Panc1 (cell line): Measurements from ENCODE around the gene LDLRAD4. TPM values are rescaled to one million over a fixed set of nuclear protein-coding genes. Genes with fewer than 3 reads are reported as not detected.

Experiments
- ATAC-seq: fragments of 200-7000 bp; cut with Tn5 transposase; 2 replicates; pipeline ENCODE4 v1.9.1; 2020; ENCODE audit warnings: mild to moderate bottlenecking, moderate library complexity
- BruUV-seq: library from RNA; stranded (reverse); fragments of 400-500 nt; replicated peaks from 2 replicates; lab custom pipeline; 2021; lab: Mats Ljungman, UMichigan
- CTCF ChIA-PET: fragments of 300-600 bp; sonication (Branson Sonifier 250); formaldehyde crosslinking; loops from one replicate; lab custom pipeline; 2022; ENCODE audit warnings: antibody characterized with exemption; lab: Charles Lee
- POLR2A ChIA-PET: fragments of 300-600 bp; sonication (Branson Sonifier 250); formaldehyde crosslinking; loops from one replicate; lab custom pipeline; 2022; ENCODE audit warnings: antibody characterized with exemption; lab: Charles Lee
- DNase-seq: peaks from one replicate; pipeline ENCODE4 v3.0.0-alpha.2; 2010; ENCODE audit warnings: low read depth, low spot score
- H3K27ac ChIP-seq: 2 replicates; pipeline ENCODE4 v1.5.1; 2011; ENCODE audit warnings: mild to moderate bottlenecking, low read length, inconsistent platforms
- H3K27me3 ChIP-seq: fragments of 200-500 bp; sonication (Bioruptor generic); 2 replicates; pipeline ENCODE4 v1.6.0; 2014; ENCODE audit warnings: low read length, inconsistent platforms; ENCODE audit not compliant: control insufficient read depth, insufficient read depth
- H3K36me3 ChIP-seq: fragments of 200-500 bp; sonication (Bioruptor generic); 2 replicates; pipeline ENCODE4 v1.5.1; 2014; ENCODE audit warnings: inconsistent platforms, mild to moderate bottlenecking, low read length, moderate library complexity; ENCODE audit not compliant: control insufficient read depth, insufficient read depth
- H3K4me1 ChIP-seq: 2 replicates; pipeline ENCODE4 v1.5.1; 2011; ENCODE audit warnings: inconsistent platforms, mild to moderate bottlenecking, low read length, moderate library complexity; ENCODE audit not compliant: control insufficient read depth, insufficient read depth
- H3K4me3 ChIP-seq, 2 experiments: 2 replicates each; pipeline ENCODE4 v1.5.1; 2011 to 2012; ENCODE audit warnings: low read depth in 2 of 2, low read length in 2 of 2, mild to moderate bottlenecking in 2 of 2, inconsistent platforms in 1 of 2, moderate library complexity in 1 of 2
- H3K9me3 ChIP-seq: fragments of 200-500 bp; sonication (Bioruptor generic); 2 replicates; pipeline ENCODE4 v1.5.1; 2014; ENCODE audit warnings: low read depth, mild to moderate bottlenecking, inconsistent platforms, low read length, moderate library complexity; ENCODE audit not compliant: control insufficient read depth, insufficient read depth
- CTCF ChIP-seq: fragments of 450-650 bp; IDR thresholded peaks from 2 replicates; pipeline ENCODE4 v1.5.1; 2017; ENCODE audit warnings: mild to moderate bottlenecking
- POLR2AphosphoS5 ChIP-seq: IDR thresholded peaks from 2 replicates; pipeline ENCODE4 v1.6.1; 2012; ENCODE audit warnings: mild to moderate bottlenecking, low read depth, low read length, moderate library complexity
- REST ChIP-seq, 2 experiments: IDR thresholded peaks; 2 replicates each; pipeline ENCODE4 v1.6.1; 2011 to 2012; ENCODE audit warnings: low read depth in 2 of 2, control low read depth in 1 of 2, low read length in 1 of 2, mild to moderate bottlenecking in 1 of 2, moderate library complexity in 1 of 2; ENCODE audit not compliant: insufficient read depth in 1 of 2
- SIN3A ChIP-seq: IDR thresholded peaks from 2 replicates; pipeline ENCODE4 v1.6.1; 2012; ENCODE audit warnings: low read depth, mild to moderate bottlenecking, low read length, moderate library complexity, borderline replicate concordance; ENCODE audit not compliant: insufficient read depth
- TCF7L2 ChIP-seq: IDR thresholded peaks from 2 replicates; pipeline ENCODE4 v1.6.1; 2011; ENCODE audit warnings: mild to moderate bottlenecking, low read depth, low read length, inconsistent platforms
- in situ Hi-C: cut with HindIII; loops from 2 replicates; pipeline ENCODE4 v1.10.0; 2016; ENCODE audit warnings: low sequenced_read_pairs, low pct_unique_long_range_greater_than_20kb
- intact Hi-C: fragments of 100-400 bp; cut with micrococcal nuclease; formaldehyde crosslinking; loops from one replicate; pipeline ENCODE4 v1.10.0; 2022; ENCODE audit not compliant: unreplicated experiment
- total RNA-seq: library from RNA; stranded (reverse); gene quantifications from one replicate; pipeline ENCODE4 v1.2.1, GENCODE V29; 2021; ENCODE audit not compliant: unreplicated experiment

Gene LDLRAD4
- total RNA-seq, 1 experiment from 2014 or later = 0.28 TPM

GRCh38 chr18:13518382-13518781, 299.8 kb downstream of the LDLRAD4 start:
- TF ChIP-seq POLR2AphosphoS5 (no peak), TCF7L2 (no peak), CTCF (no peak), SIN3A (no peak), REST (IDR thresholded peaks at IDR 0.05; ENCODE audit: insufficient read depth in 1 of 2, low read depth in 2 of 2, low read length in 1 of 2) (no peak)
- ATAC-seq (no peak), DNase-seq (no peak)
- no peaks in the 10 kb centered on the region for H3K36me3 ChIP-seq
- CTCF ChIA-PET = no interaction called here
- no peaks in the 10 kb centered on the region for H3K4me1 ChIP-seq
- no peaks in the 10 kb centered on the region for H3K9me3 ChIP-seq
- POLR2A ChIA-PET = no interaction called here
- intact Hi-C loops = no loop called here
- no peak overlapping the region for H3K27ac ChIP-seq
- H3K4me3 ChIP-seq = no peak overlapping the region
- in situ Hi-C loops = no loop called here
- H3K27me3 ChIP-seq = peaks cover 8% of the 10 kb centered on the region
- no TSS peak for BruUV-seq

GRCh38 chr18:13520306-13520705, 301.7 kb downstream of the LDLRAD4 start:
- intact Hi-C loops (no loop called here), in situ Hi-C loops (no loop called here)
- DNase-seq = no peak
- H3K36me3 ChIP-seq = no peaks in the 10 kb centered on the region
- no peaks in the 10 kb centered on the region for H3K4me1 ChIP-seq
- no peaks in the 10 kb centered on the region for H3K9me3 ChIP-seq
- CTCF ChIA-PET = no interaction called here
- no peak overlapping the region for H3K27ac ChIP-seq
- no peak overlapping the region for H3K4me3 ChIP-seq
- TF ChIP-seq SIN3A (no peak), POLR2AphosphoS5 (no peak), REST (IDR thresholded peaks at IDR 0.05; ENCODE audit: insufficient read depth in 1 of 2, low read depth in 2 of 2, low read length in 1 of 2) (no peak), CTCF (no peak), TCF7L2 (no peak)
- no TSS peak for BruUV-seq
- peaks cover 15% of the 10 kb centered on the region for H3K27me3 ChIP-seq
- no peak for ATAC-seq
- POLR2A ChIA-PET = no interaction called here
